Left ventricle myocardium inferior (tissue), 1 donor: Measurements from ENCODE around the gene PEX14. TPM values are rescaled to one million over a fixed set of nuclear protein-coding genes. Genes with fewer than 3 reads are reported as not detected.
A peak's percentile ranks its signal among the peaks of the same experiment; 100 is the strongest.

ENCODE experiments used
- DNase-seq: peaks from one replicate; pipeline ENCODE4 v3.0.0-alpha.2; 2020
- H3K27ac ChIP-seq: fragments of 200-600 bp; replicated peaks from 2 replicates; pipeline ENCODE4 v1.8.0; 2021
- H3K27me3 ChIP-seq: fragments of 200-600 bp; 2 replicates; pipeline ENCODE4 v1.8.0; 2021; ENCODE audit warnings: low read depth
- H3K36me3 ChIP-seq: fragments of 200-600 bp; 2 replicates; pipeline ENCODE4 v1.8.0; 2021
- H3K4me1 ChIP-seq: fragments of 200-600 bp; 2 replicates; pipeline ENCODE4 v1.8.0; 2021
- H3K4me3 ChIP-seq: fragments of 200-600 bp; 2 replicates; pipeline ENCODE4 v1.8.0; 2021; ENCODE audit warnings: mild to moderate bottlenecking, moderate library complexity
- H3K9me3 ChIP-seq: fragments of 200-600 bp; replicated peaks from 2 replicates; pipeline ENCODE4 v1.8.0; 2021
- intact Hi-C: fragments of 100-400 bp; cut with micrococcal nuclease; formaldehyde crosslinking; loops from one replicate; pipeline ENCODE4 v1.11.0; 2022
- total RNA-seq: library from RNA; stranded (reverse); fragmentation: NEBNext Ultra II Directional; extraction: Animal tissue kit (Norgen Biotek cat#: 25700); gene quantifications from one replicate; pipeline ENCODE4 v1.2.1, GENCODE V29; 2021
- TF ChIP-seq, protein P1 (sequence below): fragments of 200-600 bp; IDR thresholded peaks from 2 replicates; pipeline ENCODE4 v1.8.0; 2021; ENCODE audit warnings: antibody characterized with exemption, mild to moderate bottlenecking, borderline replicate concordance
- donor health status: DM: no; HTN: yes; CAD: no; lungs with severe emphysema.

PEX14 gene
- total RNA-seq, 1 donor from 2014 or later = 20.8 TPM

DNA sequence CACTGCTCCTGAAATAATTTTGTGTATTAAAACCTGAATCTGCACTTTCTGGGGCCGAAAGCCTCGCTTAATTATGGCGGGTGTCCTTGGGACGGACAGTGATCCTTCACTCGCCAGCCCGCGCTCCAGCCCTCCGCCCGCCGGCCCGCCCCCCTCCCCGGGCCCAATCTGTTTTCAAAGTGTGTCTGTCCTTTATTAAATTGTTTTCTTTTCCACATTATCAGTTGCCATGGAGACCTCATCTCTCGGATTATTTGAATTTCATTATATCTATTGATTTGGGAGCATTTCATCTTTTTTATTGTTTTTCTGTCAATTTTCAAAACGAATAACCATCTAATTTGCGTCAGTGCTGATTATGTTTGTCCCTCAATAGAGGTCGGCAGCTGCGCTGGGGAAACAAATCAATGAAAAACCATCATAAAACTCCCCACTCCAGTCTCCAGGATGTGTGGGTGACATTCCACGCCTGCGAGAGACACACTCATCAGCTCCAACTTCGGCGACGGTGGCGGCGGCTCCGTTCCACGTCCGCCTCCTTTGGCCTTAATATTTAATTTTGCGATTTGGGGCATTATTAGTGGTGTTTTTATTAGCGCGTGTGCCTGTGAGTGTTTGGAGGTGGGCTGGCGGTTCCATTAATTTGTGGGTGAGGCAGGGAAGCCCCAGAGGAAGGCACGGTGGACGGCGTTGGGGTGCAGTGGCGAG lies 197.7 kb downstream of the PEX14 start:
- H3K9me3 ChIP-seq = no peaks in the 10 kb centered on the region
- H3K27me3 ChIP-seq = no peaks in the 10 kb centered on the region
- peak overlapping the region; percentile 71 for H3K27ac ChIP-seq
- intact Hi-C loops = no loop called here
- DNase-seq = no peak
- no peaks in the 10 kb centered on the region for H3K36me3 ChIP-seq
- H3K4me3 ChIP-seq = no peak overlapping the region
- TF ChIP-seq, protein P1, sequence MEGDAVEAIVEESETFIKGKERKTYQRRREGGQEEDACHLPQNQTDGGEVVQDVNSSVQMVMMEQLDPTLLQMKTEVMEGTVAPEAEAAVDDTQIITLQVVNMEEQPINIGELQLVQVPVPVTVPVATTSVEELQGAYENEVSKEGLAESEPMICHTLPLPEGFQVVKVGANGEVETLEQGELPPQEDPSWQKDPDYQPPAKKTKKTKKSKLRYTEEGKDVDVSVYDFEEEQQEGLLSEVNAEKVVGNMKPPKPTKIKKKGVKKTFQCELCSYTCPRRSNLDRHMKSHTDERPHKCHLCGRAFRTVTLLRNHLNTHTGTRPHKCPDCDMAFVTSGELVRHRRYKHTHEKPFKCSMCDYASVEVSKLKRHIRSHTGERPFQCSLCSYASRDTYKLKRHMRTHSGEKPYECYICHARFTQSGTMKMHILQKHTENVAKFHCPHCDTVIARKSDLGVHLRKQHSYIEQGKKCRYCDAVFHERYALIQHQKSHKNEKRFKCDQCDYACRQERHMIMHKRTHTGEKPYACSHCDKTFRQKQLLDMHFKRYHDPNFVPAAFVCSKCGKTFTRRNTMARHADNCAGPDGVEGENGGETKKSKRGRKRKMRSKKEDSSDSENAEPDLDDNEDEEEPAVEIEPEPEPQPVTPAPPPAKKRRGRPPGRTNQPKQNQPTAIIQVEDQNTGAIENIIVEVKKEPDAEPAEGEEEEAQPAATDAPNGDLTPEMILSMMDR = no peak
- peaks cover 99% of the 10 kb centered on the region for H3K4me1 ChIP-seq

DNA sequence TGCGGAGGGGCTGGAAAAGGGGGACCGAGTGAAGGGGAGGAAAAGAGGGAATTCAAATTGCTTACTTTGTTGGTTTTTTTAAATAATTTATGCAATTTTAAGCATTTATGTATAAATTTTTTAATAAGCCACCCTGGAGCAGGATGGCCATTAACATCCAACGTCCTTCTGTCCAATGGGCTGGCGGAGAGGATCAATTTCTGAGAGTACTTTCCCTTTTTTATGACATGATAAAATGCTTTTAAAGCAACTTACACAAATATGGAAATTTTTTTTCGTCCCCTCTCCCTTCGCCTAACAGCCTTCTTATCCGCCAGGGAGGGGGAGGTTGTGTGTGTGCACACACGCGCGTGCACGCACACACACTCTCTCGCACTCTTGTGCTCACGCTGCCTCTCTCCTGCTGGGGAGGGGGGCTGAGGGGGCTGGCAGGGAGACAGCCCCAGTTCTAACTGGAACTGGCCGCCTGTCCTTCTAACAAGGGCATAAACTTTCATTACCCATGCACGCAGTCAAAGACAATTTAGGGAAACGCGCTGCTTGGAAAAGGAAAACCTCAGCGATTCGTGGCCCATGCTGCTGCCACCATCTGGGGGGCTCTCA lies 198.5 kb downstream of the PEX14 start:
- H3K4me1 ChIP-seq = peaks cover 99% of the 10 kb centered on the region

DNA sequence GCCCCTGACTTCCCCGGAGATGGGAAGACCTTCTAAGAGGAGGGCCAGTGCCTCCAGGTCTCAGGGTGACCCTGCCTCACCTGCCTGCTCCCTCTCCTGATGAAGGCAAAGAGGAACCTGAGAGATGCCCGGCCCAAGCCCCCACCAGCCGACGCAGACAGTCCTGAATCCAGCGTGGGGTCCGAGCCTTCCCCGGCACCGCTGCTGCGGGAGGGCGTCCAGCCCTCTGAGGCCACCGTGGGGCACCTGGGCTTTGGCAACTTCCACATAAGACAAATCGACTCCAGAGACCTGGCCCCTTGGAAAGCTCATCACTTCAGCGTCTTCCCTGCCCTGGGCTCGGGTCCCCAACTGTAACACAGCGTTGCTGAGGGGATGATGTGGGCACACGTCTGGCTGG lies 199.5 kb downstream of the PEX14 start:
- H3K9me3 ChIP-seq = no peaks in the 10 kb centered on the region
- no peaks in the 10 kb centered on the region for H3K36me3 ChIP-seq
- DNase-seq = no peak
- no peak overlapping the region for H3K4me3 ChIP-seq
- no peaks in the 10 kb centered on the region for H3K27me3 ChIP-seq
- H3K27ac ChIP-seq = peak overlapping the region; percentile 71
- TF ChIP-seq, protein P1 = no peak
- intact Hi-C loops = no loop called here
- H3K4me1 ChIP-seq = peaks cover 99% of the 10 kb centered on the region

More for the DNA sequence above, 198.5 kb downstream of the PEX14 start:
- Histone ChIP-seq H3K4me3 (no peak overlapping the region), H3K9me3 (no peaks in the 10 kb centered on the region), H3K27me3 (no peaks in the 10 kb centered on the region), H3K27ac (peak overlapping the region; percentile 71), H3K36me3 (no peaks in the 10 kb centered on the region)
- intact Hi-C loops = no loop called here
- DNase-seq = no peak
- TF ChIP-seq, protein P1 = no peak

DNA sequence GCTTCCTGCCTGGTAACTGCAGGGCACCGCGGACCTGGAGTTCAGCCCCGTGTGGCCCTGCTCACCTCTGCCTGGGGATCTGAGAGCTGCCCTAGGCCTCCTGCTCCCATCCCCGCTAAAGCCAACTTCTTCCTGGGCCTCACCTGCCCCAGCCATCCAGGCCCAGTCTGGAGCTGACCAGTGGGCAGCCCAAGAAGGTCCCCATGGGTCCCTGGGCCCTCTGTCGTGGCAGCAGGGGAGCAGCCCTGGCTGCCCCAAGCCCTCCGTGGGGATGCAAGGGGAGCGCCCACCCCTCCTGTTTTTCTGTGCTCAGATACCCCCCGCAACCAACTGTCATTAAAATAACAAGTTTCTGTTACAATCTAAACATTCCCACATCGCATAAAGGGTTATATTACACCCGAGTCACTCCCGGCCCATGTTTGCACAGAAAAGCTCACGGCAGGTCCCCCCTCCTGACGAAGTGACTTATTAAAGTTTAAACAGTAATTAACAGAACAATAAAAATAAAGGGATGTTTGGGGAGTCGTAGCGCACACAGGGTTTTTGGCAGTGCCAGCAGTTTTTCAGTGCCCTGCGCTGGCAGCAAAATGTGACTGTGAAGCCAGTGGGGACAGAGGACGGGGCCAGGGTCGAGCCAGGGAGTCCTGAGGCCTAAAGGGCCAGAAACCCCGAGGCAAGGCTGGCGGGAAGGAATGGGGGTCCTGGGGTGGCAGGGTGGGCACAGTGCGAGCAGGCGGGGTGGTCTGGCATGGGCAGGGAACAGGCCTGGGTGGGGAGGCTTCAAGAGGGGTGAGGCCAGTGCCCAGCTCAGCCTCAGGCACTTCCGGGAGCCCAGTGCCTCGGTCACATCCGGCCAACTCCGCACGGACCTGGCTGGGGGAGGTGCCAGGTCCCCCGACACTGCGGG lies 200.2 kb downstream of the PEX14 start:
- Histone ChIP-seq H3K4me3 (no peak overlapping the region), H3K27me3 (no peaks in the 10 kb centered on the region), H3K9me3 (no peaks in the 10 kb centered on the region), H3K36me3 (no peaks in the 10 kb centered on the region), H3K4me1 (peaks cover 99% of the 10 kb centered on the region), H3K27ac (peak overlapping the region; percentile 71)
- intact Hi-C loops = no loop called here
- TF ChIP-seq, protein P1 = no peak
- no peak for DNase-seq

DNA sequence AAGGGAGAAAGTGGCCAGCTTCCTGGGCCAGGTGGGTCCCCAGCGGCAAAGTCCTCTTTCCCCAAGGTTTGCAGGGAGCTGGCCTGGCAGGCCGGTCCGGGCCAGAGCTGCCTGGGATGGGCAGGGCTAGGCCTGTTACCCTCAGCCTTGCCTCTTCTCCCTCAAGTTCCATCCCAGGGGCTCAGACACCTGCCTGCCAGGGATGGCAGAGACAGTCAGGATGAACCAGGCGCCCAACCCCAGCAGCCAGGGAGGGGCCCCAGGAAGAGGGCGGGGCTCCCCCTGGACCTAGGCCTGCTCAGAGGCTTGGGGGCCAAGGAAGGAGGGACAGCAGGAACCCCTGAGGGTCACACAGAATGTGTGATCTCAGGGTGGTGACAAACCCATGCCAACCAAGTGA lies 201.1 kb downstream of the PEX14 start:
- Histone ChIP-seq H3K9me3 (no peaks in the 10 kb centered on the region), H3K4me1 (peaks cover 99% of the 10 kb centered on the region), H3K27ac (peak overlapping the region; percentile 71), H3K4me3 (no peak overlapping the region), H3K27me3 (no peaks in the 10 kb centered on the region), H3K36me3 (no peaks in the 10 kb centered on the region)
- TF ChIP-seq, protein P1 = no peak
- DNase-seq = no peak
- intact Hi-C loops = no loop called here
